Heart left ventricle (tissue), 16 donors: ENCODE measurements around the gene ZP4. TPM values are rescaled to one million over a fixed set of nuclear protein-coding genes. Genes with fewer than 3 reads are reported as not detected.

ENCODE experiments used
- ATAC-seq, 4 donors: fragments of 200-7000 bp; cut with Tn5 transposase; one replicate each; pipeline ENCODE4 v1.9.1; 2020 to 2022; ENCODE audit warnings: moderate library complexity in 4 of 4, mild to moderate bottlenecking in 3 of 4, moderate number of reproducible peaks in 1 of 4
- DNase-seq, 5 donors: peaks; one replicate each; pipeline ENCODE4 v3.0.0-alpha.2; 2020
- H3K27ac ChIP-seq, 12 donors: fragments of 200-600 bp; sonication (generic) in 4 of 12; one replicate each; pipeline versions ENCODE4 v1.5.0 to v1.8.0; 2016 to 2022; ENCODE audit warnings: mild to moderate bottlenecking in 2 of 12
- H3K27me3 ChIP-seq, 9 donors: fragments of 200-600 bp; sonication (generic) in 2 of 9; one replicate each; pipeline versions ENCODE4 v1.5.1 to v1.8.0; 2016 to 2022; ENCODE audit warnings: mild to moderate bottlenecking in 3 of 9
- H3K36me3 ChIP-seq, 9 donors: fragments of 200-600 bp; sonication (generic) in 2 of 9; one replicate each; pipeline versions ENCODE4 v1.5.0 to v1.8.0; 2018 to 2022; ENCODE audit warnings: mild to moderate bottlenecking in 2 of 9
- H3K4me1 ChIP-seq, 12 donors: fragments of 200-600 bp; sonication (generic) in 4 of 12; one replicate each; pipeline versions ENCODE4 v1.5.0 to v1.8.0; 2016 to 2022; ENCODE audit warnings: mild to moderate bottlenecking in 3 of 12
- H3K4me3 ChIP-seq, 12 donors: fragments of 200-600 bp; sonication (generic) in 4 of 12; one replicate each; pipeline versions ENCODE4 v1.5.0 to v1.8.0; 2017 to 2022; ENCODE audit warnings: mild to moderate bottlenecking in 9 of 12, moderate library complexity in 4 of 12
- H3K9me3 ChIP-seq, 12 donors: fragments of 200-600 bp; sonication (generic) in 4 of 12; one replicate each; pipeline versions ENCODE4 v1.5.0 to v1.8.0; 2016 to 2022; ENCODE audit warnings: mild to moderate bottlenecking in 1 of 12
- POLR2A ChIP-seq, 2 donors: fragments of 450-650 bp; IDR thresholded peaks; one replicate each; pipeline ENCODE4 v1.6.1; 2017; ENCODE audit warnings: antibody characterized with exemption in 2 of 2, mild to moderate bottlenecking in 2 of 2, moderate library complexity in 2 of 2
- WGBS, 4 donors: extraction: QIAGEN DNeasy Blood & Tissue Kit in 2 of 4; methylation state at CpG; one replicate each; pipeline versions ENCODE4 v1.1.5 to v1.1.7; 2013 to 2018; 5-methylcytosine and 5-hydroxymethylcytosine counted together
- intact Hi-C, 10 donors: fragments of 100-400 bp; cut with DNase I; formaldehyde crosslinking; loops; one replicate each; pipeline versions ENCODE4 v1.11.1 to v1.14.2; 2022
- polyA plus RNA-seq, 2 donors: library from polyadenylated mRNA; stranded (reverse); fragments of 200-250 nt; gene quantifications; one replicate each; pipeline ENCODE4 v1.2.3, GENCODE V29; 2013
- total RNA-seq, 9 donors: library from RNA; depleted of rRNA in 2 of 9; stranded (reverse); fragments of >200 nt in 2 of 9; fragmentation: NEBNext Ultra II Directional in 3 of 9; extraction: Animal tissue kit (Norgen Biotek cat#: 25700) in 3 of 9; gene quantifications; one replicate each; pipeline versions ENCODE4 v1.1.0 to v1.2.4, GENCODE V29; 2016 to 2023
- TF ChIP-seq, protein P1 (sequence below), 12 donors: fragments of 200-600 bp; sonication (generic) in 4 of 12; IDR thresholded peaks; one replicate each; pipeline versions ENCODE4 v1.5.0 to v1.8.0; 2018 to 2022; ENCODE audit warnings: antibody characterized with exemption in 12 of 12, mild to moderate bottlenecking in 5 of 12
- donor health status: ischemic (EF 13 %, LVEDD 7.1; RV severe dilation, severe dysfunction).
- donor health status: healthy with polysubstance abuse.
- donor health status: DM: no; HTN: yes; CAD: no.
- donor health status: DM: no; HTN: no; CAD: no.
- donor health status: ischemic (EF 25% LVEDD 6.9; RV normal size, moderate dysfunction).
- donor health status: ischemic (EF 25% LVEDD 5.7; RV mildly dilated, moderate dysfunction).
- donor health status: healthy.
- donor health status: DM: yes; HTN: yes; CAD: no.
- donor health status: ischemic (EF 35%, LVEDD 5.7; RV mildly dilated, moderate dysfunction).
- donor health status: nonischemic (EF 11% LVEDD 7.7; RV severe dilation, severe dysfunction).
- donor health status: DM: yes; HTN: yes; CAD: no.
- donor health status: PGD.
- donor health status: ischemic (EF 29% LVEDD 5.4; RV normal size, mild dysfunction).
- donor health status: nonischemic (EF 23%, LVEDD 6.1; RV moderate dilation, normal function).

Gene ZP4
- total and polyA plus RNA-seq, 11 donors: not detected

DNA sequence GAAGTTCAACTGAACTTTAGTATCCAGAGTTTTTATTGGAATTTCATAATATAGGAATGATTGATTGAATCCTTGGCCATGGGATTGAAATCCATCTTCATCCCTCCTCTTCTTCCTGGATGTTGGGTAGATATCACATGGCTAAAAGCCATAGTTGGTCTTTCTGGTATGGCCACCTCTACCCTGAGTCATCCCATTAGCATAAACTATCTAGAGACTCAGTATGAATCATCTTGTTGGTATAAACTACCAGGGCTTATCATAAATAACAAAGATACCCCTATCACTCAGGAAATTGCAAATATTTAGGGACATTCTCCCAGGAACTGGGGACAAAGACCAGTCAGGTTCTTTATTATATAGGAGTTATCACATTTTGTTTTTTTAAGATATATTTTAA lies 21.2 kb upstream of the ZP4 start:
- intact Hi-C loops: no loop called here
- no peaks in the 10 kb centered on the region for H3K27me3 ChIP-seq
- H3K9me3 ChIP-seq: peaks cover 0 to 13% (median 0%) of the 10 kb centered on the region in 12 donors
- no peaks in the 10 kb centered on the region for H3K36me3 ChIP-seq
- TF ChIP-seq POLR2A (IDR thresholded peaks at IDR 0.05): no peak
- TF ChIP-seq, protein P1, sequence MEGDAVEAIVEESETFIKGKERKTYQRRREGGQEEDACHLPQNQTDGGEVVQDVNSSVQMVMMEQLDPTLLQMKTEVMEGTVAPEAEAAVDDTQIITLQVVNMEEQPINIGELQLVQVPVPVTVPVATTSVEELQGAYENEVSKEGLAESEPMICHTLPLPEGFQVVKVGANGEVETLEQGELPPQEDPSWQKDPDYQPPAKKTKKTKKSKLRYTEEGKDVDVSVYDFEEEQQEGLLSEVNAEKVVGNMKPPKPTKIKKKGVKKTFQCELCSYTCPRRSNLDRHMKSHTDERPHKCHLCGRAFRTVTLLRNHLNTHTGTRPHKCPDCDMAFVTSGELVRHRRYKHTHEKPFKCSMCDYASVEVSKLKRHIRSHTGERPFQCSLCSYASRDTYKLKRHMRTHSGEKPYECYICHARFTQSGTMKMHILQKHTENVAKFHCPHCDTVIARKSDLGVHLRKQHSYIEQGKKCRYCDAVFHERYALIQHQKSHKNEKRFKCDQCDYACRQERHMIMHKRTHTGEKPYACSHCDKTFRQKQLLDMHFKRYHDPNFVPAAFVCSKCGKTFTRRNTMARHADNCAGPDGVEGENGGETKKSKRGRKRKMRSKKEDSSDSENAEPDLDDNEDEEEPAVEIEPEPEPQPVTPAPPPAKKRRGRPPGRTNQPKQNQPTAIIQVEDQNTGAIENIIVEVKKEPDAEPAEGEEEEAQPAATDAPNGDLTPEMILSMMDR (IDR thresholded peaks at IDR 0.05): no peak
- DNase-seq (no peak), ATAC-seq (no peak)
- H3K27ac ChIP-seq: no peak overlapping the region
- no peaks in the 10 kb centered on the region for H3K4me1 ChIP-seq
- no peak overlapping the region for H3K4me3 ChIP-seq

DNA sequence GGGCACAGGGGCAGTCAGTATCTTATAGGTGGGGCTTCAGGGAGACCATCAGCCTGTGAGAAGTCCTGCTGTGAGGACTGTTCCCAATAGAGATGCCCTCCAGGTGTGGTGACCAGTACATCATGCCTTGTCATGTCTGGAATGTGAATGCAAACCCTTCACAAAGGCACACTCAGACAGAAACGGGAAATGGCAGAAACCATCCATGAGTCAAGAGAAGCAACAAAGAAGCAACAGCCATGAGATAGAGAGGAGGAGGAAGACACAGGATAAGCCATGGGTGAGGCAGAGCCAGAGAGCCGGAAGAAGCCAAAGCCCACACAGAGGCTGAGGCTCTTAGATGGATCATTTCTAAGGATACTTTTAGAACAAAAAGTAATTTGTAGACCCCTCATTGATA lies 20.1 kb upstream of the ZP4 start:
- Histone ChIP-seq H3K36me3 (no peaks in the 10 kb centered on the region), H3K27me3 (no peaks in the 10 kb centered on the region), H3K9me3 (peaks cover 0 to 13% (median 0%) of the 10 kb centered on the region in 12 donors), H3K4me3 (no peak overlapping the region), H3K4me1 (no peaks in the 10 kb centered on the region), H3K27ac (no peak overlapping the region)
- ATAC-seq (no peak), DNase-seq (no peak)
- no peak for TF ChIP-seq POLR2A (IDR thresholded peaks at IDR 0.05)
- WGBS, 4 donors: 84 to 88% (median 85%) methylated on average over 2 of the region's 2 CpGs
- intact Hi-C loops: no loop called here

DNA sequence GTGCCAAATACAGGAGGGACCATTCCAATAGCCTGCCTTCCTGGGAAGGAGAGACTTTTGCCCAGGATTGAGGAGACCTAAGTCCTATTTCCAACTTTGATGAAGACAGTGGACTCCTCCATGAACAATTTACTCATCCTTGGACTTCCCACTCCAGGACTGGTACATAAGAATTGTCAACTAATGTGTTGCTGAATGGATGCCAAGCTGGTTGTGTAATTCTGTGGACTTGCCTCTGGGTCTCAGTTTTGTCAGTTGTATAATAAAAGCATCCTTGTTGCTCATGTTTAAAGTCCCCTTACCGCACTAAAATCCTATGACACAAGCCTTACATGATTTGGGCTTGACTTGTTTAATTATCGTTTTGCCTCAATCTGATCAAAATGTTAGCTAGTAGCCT lies 13.2 kb upstream of the ZP4 start:
- intact Hi-C loops: no loop called here
- Histone ChIP-seq H3K4me1 (no peaks in the 10 kb centered on the region), H3K9me3 (no peaks in the 10 kb centered on the region), H3K27ac (no peak overlapping the region), H3K27me3 (no peaks in the 10 kb centered on the region), H3K4me3 (no peak overlapping the region), H3K36me3 (no peaks in the 10 kb centered on the region)
- DNase-seq (no peak), ATAC-seq (no peak)
- no peak for TF ChIP-seq POLR2A (IDR thresholded peaks at IDR 0.05)
- TF ChIP-seq, protein P1 (IDR thresholded peaks at IDR 0.05): no peak
- 86 to 91% (median 88%) methylated on average over 2 of the region's 2 CpGs for WGBS, 4 donors

DNA sequence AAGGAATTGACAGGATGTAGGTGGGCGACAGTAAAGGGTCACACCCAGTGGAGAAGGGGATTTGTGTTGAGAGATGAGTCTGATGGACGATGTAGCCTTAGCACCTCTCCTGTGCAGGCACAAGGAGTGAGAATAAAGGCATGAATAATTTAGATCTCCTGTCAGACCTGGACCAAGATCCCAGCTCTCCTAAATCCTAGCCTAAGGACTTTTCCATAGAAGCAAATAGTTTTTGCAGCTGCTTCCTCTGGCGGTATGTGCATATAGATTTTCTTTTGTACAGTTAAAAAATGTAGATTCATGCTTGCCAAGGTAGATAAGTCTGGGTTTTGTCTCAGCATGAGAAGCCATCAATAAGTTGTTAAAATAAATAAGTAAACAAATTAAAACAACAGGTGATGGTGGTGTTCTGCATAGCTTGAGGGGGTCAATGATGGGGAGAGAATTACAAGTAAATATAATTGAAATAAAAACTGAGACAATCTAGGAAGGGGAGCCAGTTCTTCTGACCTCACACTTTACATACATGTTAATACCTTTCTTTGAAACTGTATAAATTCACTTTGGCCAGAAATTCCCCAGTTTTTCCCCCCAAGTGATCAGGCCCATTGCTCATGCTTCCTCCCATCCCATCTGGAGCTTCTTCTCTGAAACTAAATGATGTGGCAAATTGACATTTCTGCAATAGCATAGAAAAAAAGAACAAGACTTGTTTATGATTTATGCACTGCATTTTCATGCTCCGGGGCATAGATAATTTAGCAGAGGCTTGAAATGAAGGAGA lies 12.4 kb upstream of the ZP4 start:
- TF ChIP-seq POLR2A (IDR thresholded peaks at IDR 0.05): no peak
- no peaks in the 10 kb centered on the region for H3K27me3 ChIP-seq
- H3K4me1 ChIP-seq: no peaks in the 10 kb centered on the region
- H3K9me3 ChIP-seq: no peaks in the 10 kb centered on the region
- no peaks in the 10 kb centered on the region for H3K36me3 ChIP-seq
- no peak for DNase-seq
- no peak for ATAC-seq
- no peak overlapping the region for H3K4me3 ChIP-seq
- no peak overlapping the region for H3K27ac ChIP-seq
- intact Hi-C loops: no loop called here
- WGBS, 4 donors: 70 to 81% (median 75%) methylated on average over 4 of the region's 4 CpGs

DNA sequence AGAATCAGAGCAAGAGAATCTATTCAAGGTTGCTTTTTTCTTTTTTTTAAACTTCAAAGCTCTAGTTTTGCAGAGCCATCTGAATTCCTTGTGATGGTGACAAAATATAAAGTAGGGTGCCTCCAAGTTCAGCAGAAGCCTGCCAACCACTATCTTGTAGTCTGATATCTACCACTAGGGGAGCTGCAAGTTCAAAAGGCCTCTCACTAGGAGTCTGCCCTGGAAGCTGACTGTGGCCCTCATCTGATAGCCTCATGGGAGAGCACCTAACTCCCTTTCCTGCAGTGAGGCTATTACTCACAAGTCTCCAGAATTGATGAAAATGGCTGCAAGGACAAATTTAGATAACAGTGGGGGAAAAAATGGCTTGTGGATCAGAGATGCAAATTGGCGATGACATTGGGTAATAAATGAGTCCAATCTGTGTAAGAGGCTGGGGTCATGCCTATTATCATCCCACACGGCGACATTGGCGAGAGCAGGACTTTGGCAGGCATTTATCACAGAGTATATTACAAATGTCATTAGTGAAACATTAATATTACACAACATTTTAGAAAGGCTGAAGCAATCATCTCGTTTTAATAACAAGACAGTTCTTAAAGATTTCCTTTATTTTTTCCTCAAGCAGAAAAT lies 10.7 kb upstream of the ZP4 start:
- intact Hi-C loops: no loop called here
- Histone ChIP-seq H3K4me1 (no peaks in the 10 kb centered on the region), H3K4me3 (no peak overlapping the region), H3K27ac (no peak overlapping the region), H3K27me3 (no peaks in the 10 kb centered on the region), H3K36me3 (no peaks in the 10 kb centered on the region), H3K9me3 (no peaks in the 10 kb centered on the region)
- DNase-seq (no peak), ATAC-seq (no peak)
- 54 to 66% (median 58%) methylated on average over 5 of the region's 5 CpGs for WGBS, 4 donors
- no peak for TF ChIP-seq POLR2A (IDR thresholded peaks at IDR 0.05)
- TF ChIP-seq, protein P1 (IDR thresholded peaks at IDR 0.05): peak in 8 of 12 donors; percentile 7 to 46 (median 40)
